Measurements from ENCODE around the gene C2orf78.

GRCh38 chr2:73779467-73780236, 4.3 kb upstream of the C2orf78 start, which contains the start of gene DUSP11:
- TF ChIP-seq CEBPB (IDR thresholded peaks at IDR 0.05) (no peak), YY1 (IDR thresholded peaks at IDR 0.05; ENCODE audit: low read depth) (peak; percentile 78), RAD21 (IDR thresholded peaks at IDR 0.05; ENCODE audit: low read depth) (peak; percentile 58), MAX (IDR thresholded peaks at IDR 0.05) (peak; percentile 83), FOXM1 (IDR thresholded peaks at IDR 0.05; ENCODE audit: borderline replicate concordance, low read depth) (no peak), EP300 (IDR thresholded peaks at IDR 0.05; ENCODE audit: borderline replicate concordance) (0 out of 2 replicates have a peak, but pooled peaks have one; percentile 19), CREB1 (IDR thresholded peaks at IDR 0.05; ENCODE audit: low read depth) (no peak), REST (IDR thresholded peaks at IDR 0.05; ENCODE audit: low read depth) (no peak), USF1 (IDR thresholded peaks at IDR 0.05) (peak; percentile 45; the same call in 1 of the 2 replicates), TAF1 (IDR thresholded peaks at IDR 0.05; ENCODE audit: low read depth) (peak; percentile 73), TCF12 (IDR thresholded peaks at IDR 0.05; ENCODE audit: low read depth) (no peak), EGR1 (IDR thresholded peaks at IDR 0.05) (0 out of 2 replicates have a peak, but pooled peaks have one; percentile 25), ZBTB7A (IDR thresholded peaks at IDR 0.05; ENCODE audit: low read depth) (no peak), NFIC (IDR thresholded peaks at IDR 0.05) (no peak)
